Mesangial cell (primary cell): Measurements from ENCODE around the gene NUDT10. TPM values are rescaled to one million over a fixed set of nuclear protein-coding genes. Genes with fewer than 3 reads are reported as not detected.

Experiments
- total RNA-seq: library from RNA; depleted of rRNA; stranded (reverse); fragments of >200 nt; gene quantifications from 2 replicates; pipeline ENCODE4 v1.2.3, GENCODE V29; 2015

The NUDT10 gene
- 3.8 and 4.2 TPM in 2 replicates for total RNA-seq

DNA sequence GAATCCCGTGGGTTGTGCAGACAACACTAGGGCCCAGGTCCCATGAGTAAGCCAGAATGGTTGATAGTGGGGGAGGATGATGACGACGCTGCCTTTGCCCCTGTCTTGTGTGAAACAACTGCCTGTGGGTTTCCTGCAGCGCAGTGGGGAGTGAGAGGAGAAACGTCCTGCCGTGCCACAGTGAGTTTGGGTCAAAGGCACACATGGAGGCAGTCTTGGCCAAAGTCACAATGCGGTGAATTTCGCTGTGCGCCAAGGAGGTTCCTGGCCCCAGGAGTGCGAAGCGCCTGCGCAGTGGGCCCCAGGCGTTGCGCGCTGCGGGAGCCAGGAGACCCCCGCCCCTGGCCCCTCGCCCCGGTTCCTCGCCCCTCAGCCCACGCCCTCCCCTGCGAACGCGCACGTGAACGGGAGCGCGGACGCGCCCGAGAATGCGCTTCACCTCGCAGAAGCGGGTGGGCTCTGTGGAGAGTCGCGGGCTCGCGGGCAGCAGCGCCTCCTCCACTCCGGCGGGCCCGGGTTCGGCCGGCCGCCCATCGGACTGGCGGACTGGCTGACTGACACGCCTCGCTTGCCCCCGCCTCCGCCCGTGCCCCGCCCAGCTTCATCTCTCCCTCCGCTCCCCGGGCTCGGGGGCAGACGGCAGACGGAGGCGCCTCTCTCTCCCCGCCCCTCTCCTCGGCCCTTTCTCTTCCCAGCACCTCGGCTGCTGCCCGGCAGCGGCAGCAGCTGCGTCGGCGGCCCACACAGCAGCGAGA, at the start of gene NUDT10:
TSS of gene NUDT10 (plus strand) at position 635 of the 755 bp plus-strand sequence. CDS start 144 bp downstream, outside the sequence.

Other genes with a start within 250 kb of the NUDT10 start
- 5.7 and 8.5 TPM in 2 replicates for gene NUDT11, start 163.8 kb downstream of the NUDT10 start, total RNA-seq